ENCODE results near the gene MAPT. TPM values are rescaled to one million over a fixed set of nuclear protein-coding genes. Genes with fewer than 3 reads are reported as not detected.
A peak's percentile ranks its signal among the peaks of the same experiment; 100 is the strongest.

Gene MAPT
- total and polyA plus RNA-seq, 2 of the 13 experiments (the other 11 are each of a cell fraction or from before 2014, with no cell fraction given): 2.1 to 2.8 TPM

GRCh38 chr17:45852535-45853297 is 41.6 kb upstream of the MAPT start (continued):
- TF ChIP-seq NFAT5 (CRISPR knock-in tag; IDR thresholded peaks at IDR 0.05): 0 out of 2 replicates have a peak, but pooled peaks have one; percentile 23
- no peak for TF ChIP-seq DR1 (CRISPR knock-in tag; IDR thresholded peaks at IDR 0.05)
- no peak for TF ChIP-seq ZFP36 (IDR thresholded peaks at IDR 0.05; ENCODE audit: borderline replicate concordance, low read depth, low read length, partially characterized antibody)
- no peak for TF ChIP-seq LCORL (IDR thresholded peaks at IDR 0.05)
- no peak for TF ChIP-seq LCORL (CRISPR knock-in tag; IDR thresholded peaks at IDR 0.05)
- TF ChIP-seq TFE3 (CRISPR knock-in tag; IDR thresholded peaks at IDR 0.05): 0 out of 2 replicates have a peak, but pooled peaks have one; percentile 26
- no peak for TF ChIP-seq NR0B2 (CRISPR knock-in tag; IDR thresholded peaks at IDR 0.05)
- no peak for TF ChIP-seq SCMH1 (CRISPR knock-in tag; IDR thresholded peaks at IDR 0.05; ENCODE audit: borderline replicate concordance)
- TF ChIP-seq ZNF556 (CRISPR knock-in tag; IDR thresholded peaks at IDR 0.05; ENCODE audit: borderline replicate concordance): 0 out of 2 replicates have a peak, but pooled peaks have one; percentile 51
- TF ChIP-seq ZSCAN9 (CRISPR knock-in tag; IDR thresholded peaks at IDR 0.05; ENCODE audit: borderline replicate concordance): no peak
- no peak for TF ChIP-seq SNRNP70 (IDR thresholded peaks at IDR 0.05; ENCODE audit: low read depth, low read length)
- TF ChIP-seq KDM2A (CRISPR knock-in tag; IDR thresholded peaks at IDR 0.05; ENCODE audit: borderline replicate concordance, low read depth): 0 out of 2 replicates have a peak, but pooled peaks have one; percentile 15
- TF ChIP-seq GFI1 (CRISPR knock-in tag; IDR thresholded peaks at IDR 0.05; ENCODE audit: borderline replicate concordance): no peak
- 0 out of 2 replicates have a peak, but pooled peaks have one; percentile 13 for TF ChIP-seq SALL1 (CRISPR knock-in tag; IDR thresholded peaks at IDR 0.05)
- no peak for TF ChIP-seq ZUFSP (CRISPR knock-in tag; IDR thresholded peaks at IDR 0.05; ENCODE audit: borderline replicate concordance)

All from HepG2 (cell line).